ENCODE results near the gene ACTR6. TPM values are rescaled to one million over a fixed set of nuclear protein-coding genes. Genes with fewer than 3 reads are reported as not detected.

The ACTR6 gene
- total RNA-seq (ENCODE audit: unreplicated experiment), result 36.0 TPM
- long read RNA-seq, transcript ACTR6-201 (11 exons, 2,464 nt), result major isoform, 23 of 31 reads
- long read RNA-seq, partial matches to known transcripts, result 3 of 31 reads
- long read RNA-seq, other reads (novel, unspliced or antisense), result 4 of 31 reads

DNA sequence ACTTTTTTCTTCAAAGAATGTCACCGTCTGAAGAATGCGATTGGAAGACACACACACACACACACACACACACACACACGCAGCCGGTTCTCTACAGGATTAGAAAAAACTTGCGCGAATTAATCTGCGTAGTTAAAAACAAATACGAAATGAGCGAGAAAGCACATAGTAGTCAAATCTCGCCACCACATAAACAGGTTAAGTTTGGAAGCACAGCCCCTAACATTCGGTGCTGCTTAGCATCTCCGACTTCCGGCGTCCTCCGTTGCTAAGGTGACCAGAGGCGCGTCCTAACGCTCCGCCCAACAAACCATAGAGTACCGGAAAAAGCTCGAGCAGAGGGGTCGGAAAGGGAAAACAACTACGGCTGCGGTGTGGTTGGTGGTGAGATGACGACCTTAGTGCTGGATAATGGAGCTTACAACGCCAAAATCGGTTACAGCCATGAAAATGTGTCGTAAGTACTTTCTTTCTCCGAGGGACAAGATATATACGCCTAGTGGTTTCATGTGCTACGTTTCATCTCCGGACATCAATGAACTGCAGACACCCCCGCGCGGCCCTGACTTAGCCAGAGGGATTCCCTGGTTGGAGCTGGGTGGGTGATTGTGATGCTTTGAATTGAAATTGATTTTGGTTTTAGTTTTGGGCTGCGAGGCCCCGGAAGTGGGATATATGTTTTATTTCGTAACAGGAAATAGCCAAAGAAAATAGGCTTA, at the start of gene ACTR6:
Gene ACTR6, plus strand, starts transcription at position 353 of the 719 bp plus-strand sequence. Its CDS starts 37 bp downstream, at position 390.
- peaks cover 10% of the 10 kb centered on the region for H3K27me3 Mint-ChIP-seq (ENCODE audit: unreplicated experiment)
- peaks cover 8% of the 10 kb centered on the region for H3K9me3 Mint-ChIP-seq (ENCODE audit: unreplicated experiment)
- H3K4me3 Mint-ChIP-seq (ENCODE audit: unreplicated experiment), result peak within 1 kb of the TSS; percentile 98
- TF ChIP-seq, protein P1, sequence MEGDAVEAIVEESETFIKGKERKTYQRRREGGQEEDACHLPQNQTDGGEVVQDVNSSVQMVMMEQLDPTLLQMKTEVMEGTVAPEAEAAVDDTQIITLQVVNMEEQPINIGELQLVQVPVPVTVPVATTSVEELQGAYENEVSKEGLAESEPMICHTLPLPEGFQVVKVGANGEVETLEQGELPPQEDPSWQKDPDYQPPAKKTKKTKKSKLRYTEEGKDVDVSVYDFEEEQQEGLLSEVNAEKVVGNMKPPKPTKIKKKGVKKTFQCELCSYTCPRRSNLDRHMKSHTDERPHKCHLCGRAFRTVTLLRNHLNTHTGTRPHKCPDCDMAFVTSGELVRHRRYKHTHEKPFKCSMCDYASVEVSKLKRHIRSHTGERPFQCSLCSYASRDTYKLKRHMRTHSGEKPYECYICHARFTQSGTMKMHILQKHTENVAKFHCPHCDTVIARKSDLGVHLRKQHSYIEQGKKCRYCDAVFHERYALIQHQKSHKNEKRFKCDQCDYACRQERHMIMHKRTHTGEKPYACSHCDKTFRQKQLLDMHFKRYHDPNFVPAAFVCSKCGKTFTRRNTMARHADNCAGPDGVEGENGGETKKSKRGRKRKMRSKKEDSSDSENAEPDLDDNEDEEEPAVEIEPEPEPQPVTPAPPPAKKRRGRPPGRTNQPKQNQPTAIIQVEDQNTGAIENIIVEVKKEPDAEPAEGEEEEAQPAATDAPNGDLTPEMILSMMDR (IDR thresholded peaks at IDR 0.05; ENCODE audit: partially characterized antibody, unreplicated experiment), result no peak
- DNase-seq, result peak; percentile 93
- no peaks in the 10 kb centered on the region for H3K4me1 Mint-ChIP-seq (ENCODE audit: low read depth, unreplicated experiment)
- peak within 1 kb of the TSS; percentile 91 for H3K27ac Mint-ChIP-seq (ENCODE audit: unreplicated experiment)
- no peaks in the 10 kb centered on the region for H3K36me3 Mint-ChIP-seq (ENCODE audit: unreplicated experiment)

DNA sequence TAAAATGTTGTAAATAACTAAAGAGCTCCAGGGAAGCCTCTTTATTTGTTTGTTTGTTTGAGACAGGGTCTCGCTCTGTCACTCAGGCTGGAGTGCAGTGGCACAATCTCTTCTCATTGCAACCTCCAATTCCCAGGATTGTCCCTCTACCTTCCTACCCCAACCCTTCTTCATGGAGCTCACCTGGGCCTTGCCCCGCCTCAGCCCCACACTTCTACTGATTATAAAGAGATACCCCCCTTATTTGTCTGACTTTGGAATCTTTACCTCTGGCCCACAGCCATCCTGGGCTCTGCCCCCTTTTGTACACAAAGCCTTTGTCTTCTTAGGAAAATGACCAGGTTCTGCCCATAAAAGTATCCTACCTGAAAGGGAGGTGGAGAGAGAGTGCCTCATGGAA, 48.8 kb upstream of the ACTR6 start:
- Mint-ChIP-seq H3K27me3 (ENCODE audit: unreplicated experiment) (no peaks in the 10 kb centered on the region), H3K9me3 (ENCODE audit: unreplicated experiment) (no peaks in the 10 kb centered on the region), H3K36me3 (ENCODE audit: unreplicated experiment) (no peaks in the 10 kb centered on the region), H3K4me3 (ENCODE audit: unreplicated experiment) (no peak overlapping the region), H3K4me1 (ENCODE audit: low read depth, unreplicated experiment) (no peaks in the 10 kb centered on the region), H3K27ac (ENCODE audit: unreplicated experiment) (no peak overlapping the region)
- TF ChIP-seq, protein P1 (IDR thresholded peaks at IDR 0.05; ENCODE audit: partially characterized antibody, unreplicated experiment), result no peak
- DNase-seq, result no peak

DNA sequence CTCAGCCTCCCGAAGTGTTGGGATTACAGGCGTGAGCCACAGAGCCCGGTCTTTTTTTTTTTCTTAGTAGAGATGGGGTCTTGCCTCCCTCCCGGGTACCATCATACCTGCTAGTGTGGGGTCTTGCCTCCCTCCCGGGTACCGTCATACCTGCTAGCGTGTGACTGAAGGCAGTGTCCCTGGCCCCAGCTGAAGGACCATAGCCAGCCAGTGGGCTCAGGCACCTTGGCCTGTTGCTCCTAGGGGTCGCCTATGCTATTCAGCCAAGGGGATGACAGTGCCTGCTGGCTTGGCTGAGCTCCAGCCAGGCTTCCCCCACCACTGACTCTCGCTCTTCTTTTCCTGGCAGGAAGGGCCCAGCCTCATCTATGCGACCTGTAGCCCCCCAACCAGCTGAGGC, 47.5 kb upstream of the ACTR6 start:
- Mint-ChIP-seq H3K36me3 (ENCODE audit: unreplicated experiment) (no peaks in the 10 kb centered on the region), H3K27ac (ENCODE audit: unreplicated experiment) (no peak overlapping the region), H3K27me3 (ENCODE audit: unreplicated experiment) (peaks cover 1% of the 10 kb centered on the region), H3K4me1 (ENCODE audit: low read depth, unreplicated experiment) (no peaks in the 10 kb centered on the region), H3K4me3 (ENCODE audit: unreplicated experiment) (no peak overlapping the region), H3K9me3 (ENCODE audit: unreplicated experiment) (no peaks in the 10 kb centered on the region)
- TF ChIP-seq, protein P1 (IDR thresholded peaks at IDR 0.05; ENCODE audit: partially characterized antibody, unreplicated experiment), result no peak
- no peak for DNase-seq

DNA sequence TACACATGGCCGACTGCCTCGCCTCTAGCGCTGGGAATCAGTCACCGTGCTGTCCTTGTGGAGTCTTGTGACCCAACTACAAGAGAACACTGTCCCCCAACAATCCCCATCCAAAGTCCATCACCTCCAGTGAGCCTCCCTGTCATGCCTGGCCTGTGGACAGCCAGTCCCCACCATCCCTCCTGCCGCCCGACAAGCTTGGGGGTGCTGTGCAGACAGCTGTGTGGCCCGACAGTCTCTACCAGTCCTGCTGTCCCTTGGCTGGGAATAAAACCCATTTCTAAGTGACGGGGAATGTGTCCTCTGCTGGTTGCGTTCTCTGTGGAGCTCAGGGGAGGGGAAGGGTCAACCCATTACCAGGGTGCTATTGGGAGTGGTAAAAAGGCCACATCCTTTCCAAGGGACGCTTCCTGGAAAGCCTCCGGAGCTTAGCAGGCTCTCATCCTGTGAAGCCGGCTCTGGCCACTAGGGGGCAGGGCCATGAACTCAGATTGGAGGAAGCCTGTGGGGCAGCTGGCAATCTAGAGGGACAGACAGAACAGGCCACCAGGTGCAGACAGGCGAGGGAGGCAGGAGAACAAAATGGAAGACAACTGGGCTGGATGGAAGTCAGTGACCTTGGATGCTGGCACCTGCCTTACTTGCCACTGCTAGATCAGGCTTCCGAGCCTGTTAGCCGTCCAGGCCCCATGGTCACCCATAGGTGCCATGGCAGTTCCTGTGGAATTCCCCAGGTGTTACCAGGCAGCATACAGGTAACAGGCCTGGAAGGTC, 46.0 kb upstream of the ACTR6 start:
- peak; percentile 91 for DNase-seq
- TF ChIP-seq, protein P1 (IDR thresholded peaks at IDR 0.05; ENCODE audit: partially characterized antibody, unreplicated experiment), result peak; percentile 96
- no peak overlapping the region for H3K4me3 Mint-ChIP-seq (ENCODE audit: unreplicated experiment)
- H3K27me3 Mint-ChIP-seq (ENCODE audit: unreplicated experiment), result peaks cover 1% of the 10 kb centered on the region
- peak overlapping the region; percentile 15 for H3K27ac Mint-ChIP-seq (ENCODE audit: unreplicated experiment)
- H3K9me3 Mint-ChIP-seq (ENCODE audit: unreplicated experiment), result no peaks in the 10 kb centered on the region
- H3K36me3 Mint-ChIP-seq (ENCODE audit: unreplicated experiment), result no peaks in the 10 kb centered on the region
- peaks cover 2% of the 10 kb centered on the region for H3K4me1 Mint-ChIP-seq (ENCODE audit: low read depth, unreplicated experiment)

Measured in glutamatergic neuron (in vitro differentiated cells).